HG02885 (cell line): ENCODE measurements around the gene KMT2C.
"Not testable (repeated sequence)": the region's sequence is repeated elsewhere in the genome, so short reads cannot be mapped to it uniquely, and the experiment has no call there.

ENCODE experiments used
- ATAC-seq: cut with Tn5 transposase; IDR thresholded peaks from one replicate; pipeline ENCODE4 v1.9.1; 2021; ENCODE audit warnings: mild to moderate bottlenecking; ENCODE audit not compliant: unreplicated experiment, poor library complexity

Gene KMT2C

GRCh38 chr7:152442330-152442835 is 6.6 kb upstream of the KMT2C start:
- ATAC-seq: no peak

GRCh38 chr7:152441810-152442209 is 6.0 kb upstream of the KMT2C start:
- not testable (repeated sequence) for ATAC-seq

GRCh38 chr7:152441168-152441567 is 5.4 kb upstream of the KMT2C start:
- not testable (repeated sequence) for ATAC-seq

DNA sequence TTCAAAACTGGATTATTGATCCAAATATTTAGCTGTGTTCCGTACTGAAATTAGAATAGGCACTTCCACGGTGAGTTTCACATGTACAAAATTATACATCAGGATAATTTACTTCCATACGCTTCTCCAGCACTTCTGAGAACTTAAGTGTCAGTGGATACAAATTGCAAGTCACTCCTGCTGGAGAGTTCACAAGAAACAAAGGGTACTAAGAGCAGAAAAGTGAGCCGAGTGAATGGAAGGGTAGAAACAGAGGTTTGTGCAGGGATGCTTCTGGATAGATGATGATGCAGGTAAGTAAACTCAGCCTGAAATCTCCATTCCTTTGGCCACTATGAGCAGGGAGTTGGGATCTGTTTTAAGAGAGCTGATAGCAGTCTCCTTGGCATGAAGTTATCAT is 2.2 kb upstream of the KMT2C start:
- ATAC-seq: not testable (repeated sequence)

- ATAC-seq: not testable (repeated sequence)
Measured at GRCh38 chr7:152436931-152437575, 1.2 kb upstream of the KMT2C start.

- ATAC-seq: peak; percentile 54
Measured at GRCh38 chr7:152436111-152436930, 518 bp upstream of the KMT2C start.

DNA sequence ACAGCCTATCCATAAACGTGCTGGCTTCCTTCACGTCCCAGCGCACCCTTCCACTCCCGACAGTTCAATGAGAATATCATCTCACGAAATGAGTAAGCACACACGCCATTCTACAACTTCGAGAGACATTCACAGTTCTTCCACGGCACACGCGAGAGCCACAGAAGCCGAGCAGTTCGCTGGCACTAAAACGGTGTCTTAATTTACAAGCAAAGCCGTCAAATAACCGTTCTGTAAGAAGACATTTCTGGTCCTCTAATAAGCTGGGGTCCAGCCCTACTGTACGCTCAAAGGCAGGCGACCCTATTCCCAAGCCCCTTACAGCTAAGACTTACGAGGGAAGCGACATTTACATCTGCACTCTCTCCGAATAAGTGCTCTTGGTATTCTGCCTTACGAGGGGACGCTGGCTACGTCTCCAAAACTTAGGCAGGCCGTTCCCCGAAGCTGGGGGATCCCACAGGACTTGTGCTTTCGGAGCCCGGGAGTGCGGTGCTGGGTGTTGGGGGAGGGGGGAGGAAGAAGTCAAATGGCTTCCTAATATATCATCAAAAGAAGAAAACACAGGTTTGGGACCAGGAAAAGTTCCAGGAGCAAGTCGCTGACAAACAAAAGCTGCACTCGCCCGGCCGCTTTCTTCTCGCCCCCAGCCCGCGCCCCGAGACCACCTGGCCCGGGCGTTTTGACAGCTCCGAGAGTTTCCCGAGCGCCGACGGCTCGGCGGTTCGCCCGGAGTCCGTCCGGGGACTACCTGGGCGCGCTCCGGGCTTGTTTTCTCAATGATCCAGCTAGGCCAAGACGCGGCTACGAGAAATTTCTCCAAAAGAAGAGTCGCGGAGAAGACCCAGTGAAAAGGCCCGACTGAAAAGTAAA is 1.1 kb downstream of the KMT2C start:
- peak; percentile 20 for ATAC-seq

- ATAC-seq: peak; percentile 22
Measured at GRCh38 chr7:152433721-152434490, 1.9 kb downstream of the KMT2C start.

DNA sequence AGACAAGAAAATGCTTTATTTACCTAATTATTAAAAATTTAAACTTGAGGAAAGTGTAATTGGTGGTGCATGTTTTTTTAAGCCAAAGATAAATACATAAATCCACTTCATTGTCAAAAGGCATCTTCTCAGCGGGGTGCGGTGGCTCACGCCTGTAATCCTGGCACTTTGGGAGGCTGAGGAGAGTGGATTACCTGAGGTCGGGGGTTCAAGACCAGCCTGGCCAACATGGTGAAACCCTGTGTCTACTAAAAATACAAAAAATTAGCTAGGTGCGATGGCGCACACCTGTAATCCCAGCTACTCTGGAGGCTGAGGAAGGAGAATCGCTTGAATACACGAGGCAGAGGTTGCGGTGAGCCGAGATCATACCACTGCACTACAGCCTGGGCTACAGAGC is 3.1 kb downstream of the KMT2C start:
- ATAC-seq: not testable (repeated sequence)

GRCh38 chr7:152430854-152431253 is 4.9 kb downstream of the KMT2C start:
- no peak for ATAC-seq

GRCh38 chr7:152430118-152430517 is 5.7 kb downstream of the KMT2C start:
- ATAC-seq: not testable (repeated sequence)

- no peak for ATAC-seq
Measured at GRCh38 chr7:152424348-152425108, 11.3 kb downstream of the KMT2C start.

- ATAC-seq: no peak
Measured at GRCh38 chr7:152423991-152424347, 11.8 kb downstream of the KMT2C start.

GRCh38 chr7:152423171-152423570 is 12.6 kb downstream of the KMT2C start:
- ATAC-seq: not testable (repeated sequence)

DNA sequence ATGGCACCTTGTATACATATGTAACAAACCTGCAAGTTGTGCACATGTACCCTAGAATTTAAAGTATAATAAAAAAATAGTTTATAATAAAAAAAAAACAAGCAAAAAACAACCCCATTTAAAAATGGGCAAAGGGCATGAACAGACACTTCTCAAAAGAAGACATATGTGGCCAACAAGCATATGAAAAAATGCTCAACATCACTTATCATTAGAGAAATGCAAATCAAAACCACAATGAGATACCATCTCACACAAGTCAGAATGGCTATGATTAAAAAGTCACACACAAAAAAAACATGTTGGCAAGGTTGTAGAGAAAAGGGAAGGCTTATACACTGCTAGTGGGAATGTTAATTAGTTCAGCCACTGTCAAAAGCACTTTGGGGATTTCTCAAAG is 14.9 kb downstream of the KMT2C start:
- not testable (repeated sequence) for ATAC-seq

- ATAC-seq: no peak
Measured at GRCh38 chr7:152419473-152420429, 16.1 kb downstream of the KMT2C start.

GRCh38 chr7:152414779-152415178 is 21.0 kb downstream of the KMT2C start:
- no peak for ATAC-seq

GRCh38 chr7:152411389-152411788 is 24.4 kb downstream of the KMT2C start:
- ATAC-seq: no peak
